ENCODE results near the gene INAFM2. TPM values are rescaled to one million over a fixed set of nuclear protein-coding genes. Genes with fewer than 3 reads are reported as not detected.

The INAFM2 gene
- total and polyA plus RNA-seq, 2 of the 4 experiments (the other 2 are of a cell fraction), result 10.4 to 14.0 TPM

- H3K9me1 ChIP-seq (ENCODE audit: insufficient read depth, low read length), result no peaks in the 10 kb centered on the region
- BruUV-seq (replicated peaks), result no TSS peak
- DNase-seq (no peak), ATAC-seq (ENCODE audit: low read depth) (no peak)
- no peak overlapping the region for H3K4me3 ChIP-seq (ENCODE audit: insufficient read depth, low read depth, low read length)
- 83% methylated on average over 1 of the region's 2 CpGs; no CpG with 5 or more reads in 1 of the 2 experiments for whole genome bisulfite sequencing, 2 experiments (ENCODE audit: extremely low coverage in 2 of 2, insufficient read length in 1 of 2)
- ChIA-PET CTCF (no interaction called here), POLR2A (ENCODE audit: unreplicated experiment) (no interaction called here)
- dilution Hi-C loops (cut with HindIII; ENCODE audit: low sequenced_read_pairs, unreplicated experiment) (no loop called here), in situ Hi-C loops (cut with MboI; ENCODE audit: low sequenced_read_pairs) (no loop called here), intact Hi-C loops (cut with micrococcal nuclease) (no loop called here)
- H2AK9ac ChIP-seq (replicated peaks; ENCODE audit: low read depth, low read length, poor library complexity), result no peak overlapping the region
- H2BK5ac ChIP-seq (ENCODE audit: low read depth, low read length, poor library complexity, severe bottlenecking), result no peak overlapping the region
- no peak overlapping the region for H3K14ac ChIP-seq (replicated peaks; ENCODE audit: low read depth, low read length)
- no peak overlapping the region for H3K18ac ChIP-seq (ENCODE audit: low read depth, low read length)
- no peak overlapping the region for H3K4ac ChIP-seq (ENCODE audit: low read depth, low read length)
- no peak overlapping the region for H2BK120ac ChIP-seq (ENCODE audit: low read depth, low read length)
- H3K79me1 ChIP-seq (ENCODE audit: low read depth in 1 of 2, low read length in 2 of 2), result no peaks in the 10 kb centered on the region
- TF ChIP-seq CHD1 (IDR thresholded peaks at IDR 0.05; ENCODE audit: low read depth, low read length), result no peak
- TF ChIP-seq RFX5 (IDR thresholded peaks at IDR 0.05; ENCODE audit: low read depth, low read length), result no peak
- no peak for TF ChIP-seq RAD21 (IDR thresholded peaks at IDR 0.05; ENCODE audit: low read length)
- TF ChIP-seq MAZ (IDR thresholded peaks at IDR 0.05; ENCODE audit: borderline replicate concordance, low read depth, low read length), result no peak
- H4K5ac ChIP-seq (ENCODE audit: low read depth, low read length), result no peak overlapping the region
- H2BK15ac ChIP-seq (ENCODE audit: low read depth, low read length), result no peak overlapping the region
- no peak overlapping the region for H3K9ac ChIP-seq (ENCODE audit: low read depth, low read length)
- H4K91ac ChIP-seq (ENCODE audit: insufficient read depth, low read depth, low read length), result no peak overlapping the region
- no peaks in the 10 kb centered on the region for H4K20me1 ChIP-seq (ENCODE audit: insufficient read depth, low read length)
- no peak overlapping the region for H2AK5ac ChIP-seq (ENCODE audit: low read depth, low read length)
- no peak overlapping the region for H3K23ac ChIP-seq (ENCODE audit: low read depth, low read length)
- no peak overlapping the region for H2BK20ac ChIP-seq (ENCODE audit: low read depth, low read length)
- no peaks in the 10 kb centered on the region for H3K9me3 ChIP-seq (ENCODE audit: control insufficient read depth, insufficient read depth, low read length)
- no peak overlapping the region for H4K8ac ChIP-seq (ENCODE audit: low read depth in 2 of 2, low read length in 2 of 2)
- no peak overlapping the region for H3K27ac ChIP-seq (ENCODE audit: insufficient read depth, low read length)
- peaks cover 26% of the 10 kb centered on the region for H3K27me3 ChIP-seq (ENCODE audit: control insufficient read depth, insufficient read depth, low read length)
- no peak overlapping the region for H3K4me2 ChIP-seq (ENCODE audit: low read depth, low read length)
- H3K36me3 ChIP-seq (ENCODE audit: control insufficient read depth, insufficient read depth, low read length), result no peaks in the 10 kb centered on the region
- H2AFZ ChIP-seq (replicated peaks; ENCODE audit: low read length, poor library complexity), result no peak overlapping the region
- no peak overlapping the region for H3K56ac ChIP-seq (ENCODE audit: extremely low read depth, insufficient read depth, low read length)
- H3K4me1 ChIP-seq (ENCODE audit: control insufficient read depth, insufficient read depth, low read length), result peaks cover 3% of the 10 kb centered on the region; the same call in 1 of the 2 replicates
Observed at GRCh38 chr15:40361640-40362039, 38.1 kb downstream of the INAFM2 start.
